Transverse colon (tissue), 4 donors: ENCODE measurements around the gene MYO18B.

ENCODE experiments used
- CTCF ChIP-seq, 5 experiments: fragments of 200-600 bp in 3 of 5; fragments of 450-650 bp in 2 of 5; sonication (generic) in 3 of 5; IDR thresholded peaks; 1 replicate in 2 of 5; 2 replicates in 3 of 5; pipeline ENCODE4 v1.5.1; 2016 to 2017; ENCODE audit warnings: antibody characterized with exemption in 5 of 5, inconsistent platforms in 3 of 5, mild to moderate bottlenecking in 2 of 5, moderate library complexity in 1 of 5
- EP300 ChIP-seq: sonication (generic); formaldehyde crosslinking; IDR thresholded peaks from one replicate; pipeline ENCODE4 v1.6.1; 2017; ENCODE audit warnings: antibody characterized with exemption, low read depth
- POLR2AphosphoS5 ChIP-seq, 3 donors: sonication (generic); formaldehyde crosslinking; IDR thresholded peaks; one replicate each; pipeline ENCODE4 v1.6.1; 2016; ENCODE audit warnings: antibody characterized with exemption in 3 of 3

DNA sequence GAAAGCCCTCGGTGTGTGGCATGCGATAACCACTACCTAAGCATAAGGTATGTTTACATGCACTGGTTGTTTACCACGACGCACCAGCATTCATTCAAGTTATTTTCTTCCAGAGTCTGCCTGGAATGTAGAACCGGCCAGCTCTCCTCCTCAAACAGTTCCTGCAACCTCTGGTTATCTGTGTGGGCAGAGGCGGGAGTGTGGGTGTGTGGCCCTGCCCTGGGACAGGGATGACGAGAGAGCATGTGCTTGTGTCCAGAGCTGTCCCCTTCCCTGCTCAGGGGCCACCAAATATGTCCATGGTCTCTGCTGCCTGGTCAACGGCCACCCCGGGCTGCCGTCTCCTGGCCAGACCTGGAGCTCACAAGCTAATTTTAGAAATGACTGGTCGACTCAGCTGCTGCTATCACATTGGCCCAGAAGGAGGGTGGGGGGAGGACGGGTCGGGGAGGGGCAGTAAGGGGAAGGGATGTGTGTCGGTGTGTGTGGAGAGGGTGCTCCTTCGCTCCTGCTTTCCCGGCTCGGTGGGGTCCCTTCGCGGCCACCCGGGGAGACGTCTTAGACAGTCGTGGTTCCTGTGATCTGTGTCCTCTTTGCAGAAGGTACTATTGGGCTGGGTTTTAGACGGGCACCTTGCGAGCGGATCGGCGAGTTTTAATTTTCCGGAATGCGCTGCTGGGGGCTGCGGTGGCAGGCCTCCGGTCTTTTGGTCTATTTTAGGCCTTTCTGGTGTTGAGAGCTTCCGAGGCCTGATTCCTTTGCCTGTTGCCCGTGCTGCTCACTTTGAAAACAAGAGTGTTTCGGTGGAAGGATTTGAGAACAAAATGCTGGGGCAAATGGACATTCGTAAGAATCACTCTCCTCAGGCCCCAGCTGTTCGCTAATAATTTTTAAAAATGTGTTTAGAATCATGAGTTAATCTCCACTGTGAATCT, at the start of gene MYO18B:
- TF ChIP-seq CTCF (IDR thresholded peaks at IDR 0.05): no peak
- no peak for TF ChIP-seq POLR2AphosphoS5 (IDR thresholded peaks at IDR 0.05)
- no peak for TF ChIP-seq EP300
